ENCODE measurements around the gene RPL7A.
A peak's percentile ranks its signal among the peaks of the same experiment; 100 is the strongest.
"Not testable (repeated sequence)": the region's sequence is repeated elsewhere in the genome, so short reads cannot be mapped to it uniquely, and the experiment has no call there.

RPL7A gene

DNA sequence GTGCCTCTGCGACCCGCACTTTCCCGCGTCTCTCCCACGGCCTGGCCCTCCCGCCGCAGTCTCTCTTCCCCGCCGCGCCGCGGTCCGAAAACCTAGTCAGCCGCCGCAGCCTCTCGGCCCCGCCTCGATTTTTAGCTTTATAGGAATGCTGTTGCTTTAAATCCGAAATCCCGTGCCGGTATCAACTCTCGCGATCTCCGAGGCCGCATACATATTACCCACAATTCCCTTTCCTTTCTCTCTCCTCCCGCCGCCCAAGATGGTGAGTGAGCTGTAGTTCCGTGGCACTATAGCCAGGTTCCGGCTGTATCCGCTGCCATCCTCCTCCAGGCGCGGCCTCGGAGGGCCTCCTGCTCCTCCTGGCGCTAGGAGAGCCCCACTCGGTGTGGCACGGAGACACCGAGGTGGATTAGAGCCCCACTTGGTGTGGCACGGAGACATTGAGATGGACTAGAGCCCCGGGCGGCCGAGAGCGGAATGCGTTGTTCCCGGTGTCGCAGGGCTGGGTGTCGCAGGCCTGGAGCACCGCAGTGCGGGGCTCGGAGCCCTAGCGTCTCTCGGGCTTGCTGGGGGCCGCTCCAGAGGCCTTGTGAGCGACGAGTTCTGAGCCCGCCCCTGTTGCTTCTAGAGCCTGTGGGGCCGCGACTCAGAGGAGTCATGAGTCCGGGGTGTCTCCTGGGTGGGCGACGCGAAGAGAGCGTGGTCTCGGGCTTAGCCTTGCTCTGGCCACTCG is at the start of gene RPL7A, which contains the start of gene MED22:
Gene RPL7A, plus strand, starts transcription at position 234 of the 733 bp plus-strand sequence. Its CDS starts 26 bp downstream, at position 260.
Gene MED22, minus strand, starts transcription at position 147 of the 733 bp plus-strand sequence. CDS start 1,469 bp downstream, outside the sequence.
- peak; percentile 97 for DNase-seq (ENCODE audit: low read depth, low spot score)

DNA sequence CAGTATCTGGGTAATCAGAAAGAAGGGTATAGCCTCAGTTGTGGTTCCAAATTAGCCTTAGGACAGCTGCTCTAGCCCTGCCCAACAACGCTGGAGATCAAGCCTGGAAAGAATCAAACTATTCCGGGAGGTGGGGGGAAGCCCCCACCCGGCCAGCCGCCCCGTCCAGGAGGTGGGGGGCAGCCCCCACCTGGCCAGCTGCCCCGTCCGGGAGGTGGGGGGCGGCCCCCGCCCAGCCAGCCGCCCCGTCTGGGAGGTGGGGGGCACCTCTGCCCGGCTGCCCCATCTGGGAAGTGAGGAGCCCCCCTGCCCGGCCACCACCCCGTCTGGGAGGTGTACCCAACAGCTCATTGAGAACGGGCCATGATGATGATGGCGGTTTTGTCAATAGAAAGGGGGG is 48.0 kb upstream of the RPL7A start:
- DNase-seq (ENCODE audit: low read depth, low spot score): not testable (repeated sequence)

DNA sequence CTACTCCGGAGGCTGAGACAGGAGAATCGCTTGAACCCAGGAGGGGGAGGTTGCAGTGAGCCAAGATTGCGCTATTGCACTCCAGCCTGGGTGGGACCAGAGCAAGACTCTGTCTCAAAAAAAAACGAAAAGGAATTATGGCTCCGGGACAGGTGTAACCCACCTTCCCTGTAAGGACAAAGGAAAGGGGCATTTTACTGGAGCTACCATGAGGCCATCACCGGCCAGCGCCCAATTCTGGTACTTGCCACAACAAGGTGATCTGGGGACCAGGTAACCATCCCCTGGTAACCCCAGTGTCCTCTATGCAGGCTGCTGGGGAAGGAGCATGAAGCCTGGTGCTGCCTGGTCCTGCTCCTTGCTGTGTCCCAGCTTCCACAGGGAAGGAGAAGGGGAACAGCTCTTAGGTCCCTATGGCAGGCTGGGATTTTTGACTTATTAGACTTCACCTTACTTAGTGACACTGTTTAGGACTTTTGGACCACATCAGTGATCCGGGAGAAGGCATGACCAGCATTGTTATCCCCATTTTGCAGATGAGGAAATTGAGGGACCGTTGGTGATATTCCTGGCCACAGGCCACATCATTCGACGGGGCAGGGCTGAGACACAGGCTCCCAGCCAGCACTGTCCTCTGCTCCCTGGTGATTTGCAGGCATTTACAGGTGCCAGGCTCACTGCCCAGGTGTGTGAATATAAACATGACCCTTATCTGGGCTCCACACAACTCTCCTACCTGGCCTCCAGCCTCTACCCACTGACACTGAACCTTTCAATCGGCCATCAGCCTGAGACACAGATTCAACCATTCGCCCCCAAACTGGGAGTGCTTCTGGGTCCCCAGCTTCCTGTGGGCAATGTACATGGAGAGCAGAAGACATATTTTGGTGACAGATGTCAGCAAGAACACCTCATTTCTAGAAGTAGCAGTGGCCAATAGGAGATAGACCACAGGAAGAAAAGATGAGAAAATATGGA is 46.5 kb upstream of the RPL7A start:
- no peak for DNase-seq (ENCODE audit: low read depth, low spot score)

DNA sequence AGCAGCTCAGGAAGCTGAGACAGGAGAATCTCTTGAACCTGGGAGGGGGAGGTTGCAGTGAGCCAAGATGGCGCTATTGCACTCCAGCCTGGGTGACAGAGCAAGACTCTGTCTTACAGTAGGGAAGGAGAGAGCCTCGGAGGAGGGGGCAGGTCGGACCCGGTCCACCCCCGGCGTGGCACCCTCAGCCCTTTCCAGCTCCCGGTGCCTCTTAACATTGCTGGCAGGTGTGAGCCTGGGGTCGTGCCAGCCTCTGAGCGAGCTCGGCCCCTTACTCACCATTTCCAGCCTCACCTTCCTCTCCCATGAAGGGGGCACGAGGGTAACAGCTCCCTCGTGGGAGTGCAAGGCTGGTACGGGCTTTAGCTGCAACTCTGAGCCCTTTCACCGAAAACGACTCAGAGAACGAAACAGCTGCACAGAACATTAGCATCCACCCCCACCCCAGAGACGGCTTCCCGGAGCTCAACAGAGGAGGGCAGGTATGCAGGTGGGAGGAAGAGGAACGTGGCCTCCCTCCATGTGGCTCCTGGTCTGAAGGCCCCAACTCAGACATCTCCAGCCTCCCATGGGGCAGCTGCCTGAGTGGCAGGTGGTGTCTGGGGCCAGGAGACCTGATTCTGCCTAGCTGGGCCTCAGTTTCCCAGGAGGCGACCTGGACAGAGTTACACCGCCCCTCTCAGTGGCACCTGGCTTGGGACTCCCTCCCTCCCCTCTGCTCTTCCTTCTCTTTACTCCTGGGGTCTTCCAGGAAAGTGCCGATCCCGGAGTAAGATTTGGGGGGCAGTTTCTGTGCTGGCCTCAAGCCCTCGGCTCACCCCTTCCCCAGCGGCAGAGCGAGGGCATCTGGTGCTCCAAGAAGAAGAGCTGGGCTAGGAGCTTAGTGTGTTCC is 44.5 kb upstream of the RPL7A start:
- no peak for DNase-seq (ENCODE audit: low read depth, low spot score)

DNA sequence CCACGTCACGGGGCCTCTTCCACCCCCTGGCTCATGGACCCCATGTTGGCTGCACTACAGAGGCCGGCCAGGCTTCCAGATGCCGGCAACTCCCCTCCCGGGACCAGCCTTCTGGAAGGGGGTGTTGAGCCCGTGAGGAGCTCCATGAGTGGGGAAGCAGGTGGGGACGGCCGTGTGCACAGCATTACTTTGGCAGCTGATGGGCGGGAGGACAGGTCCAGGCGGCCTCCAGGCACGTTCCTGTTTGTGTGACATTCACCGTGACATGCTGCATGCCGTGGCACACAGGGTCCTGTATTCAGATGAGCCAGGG is 43.9 kb upstream of the RPL7A start:
- no peak for DNase-seq (ENCODE audit: low read depth, low spot score)

DNA sequence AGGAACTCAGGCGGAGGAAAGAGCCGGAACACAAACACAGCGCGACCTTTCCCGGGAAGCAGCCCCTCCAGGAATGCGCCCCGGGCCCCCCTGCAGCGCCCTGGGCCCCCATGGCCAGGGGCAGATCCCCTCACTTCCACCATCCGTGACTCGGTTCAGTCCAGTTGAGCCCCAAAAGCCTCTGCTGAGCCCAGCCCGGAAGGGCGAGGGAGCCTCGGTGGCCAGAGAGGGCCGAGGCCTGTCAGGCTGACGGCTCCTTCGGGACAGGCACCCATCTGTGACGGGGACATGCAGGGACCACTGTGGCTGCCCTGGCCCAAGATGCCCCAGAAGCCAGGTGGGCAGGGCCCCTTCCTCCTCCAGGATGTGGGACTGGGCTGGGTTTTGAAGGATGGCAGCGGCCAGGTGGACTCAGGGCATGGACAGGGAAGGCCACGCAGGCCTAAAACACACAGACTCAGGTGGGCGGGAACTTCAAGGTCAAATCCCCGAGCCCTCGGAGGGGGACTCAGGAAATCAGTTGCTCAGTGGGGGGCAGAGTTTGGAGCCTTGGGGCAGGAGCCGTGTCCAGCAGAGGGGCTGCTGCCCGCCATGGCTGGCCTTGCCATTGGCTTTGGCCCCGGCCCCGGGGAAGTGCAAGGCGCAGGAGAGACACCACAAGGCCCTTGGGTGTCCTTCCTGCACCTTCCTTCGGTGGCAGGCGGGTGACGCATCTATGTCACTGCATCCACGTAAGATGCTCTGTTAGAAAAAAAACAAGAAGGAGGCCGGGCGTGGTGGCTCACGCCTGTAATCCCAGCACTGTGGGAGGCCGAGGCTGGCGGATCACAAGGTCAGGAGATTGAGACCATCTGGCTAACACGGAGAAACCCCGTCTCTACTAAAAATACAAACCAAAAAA is 43.3 kb upstream of the RPL7A start:
- no peak for DNase-seq (ENCODE audit: low read depth, low spot score)

DNA sequence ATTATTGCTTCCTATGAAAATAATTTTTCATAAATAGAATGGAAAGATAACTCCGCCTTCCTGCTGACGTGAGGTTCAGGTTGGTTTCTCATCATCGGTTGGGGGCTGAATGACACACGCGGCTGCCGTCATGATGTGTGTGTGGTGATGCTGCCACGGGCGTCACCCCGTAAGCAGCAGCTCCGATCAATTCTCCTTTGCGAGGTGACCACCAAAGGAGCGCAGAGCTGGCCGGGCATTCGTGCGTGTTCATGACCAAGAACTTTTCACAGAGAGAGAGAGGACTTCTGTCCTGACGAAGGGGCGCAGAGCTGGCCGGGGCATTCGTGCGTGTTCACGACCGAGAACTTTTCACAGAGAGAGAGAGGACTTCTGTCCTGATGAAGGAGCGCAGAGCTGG is 42.3 kb upstream of the RPL7A start:
- no peak for DNase-seq (ENCODE audit: low read depth, low spot score)

DNA sequence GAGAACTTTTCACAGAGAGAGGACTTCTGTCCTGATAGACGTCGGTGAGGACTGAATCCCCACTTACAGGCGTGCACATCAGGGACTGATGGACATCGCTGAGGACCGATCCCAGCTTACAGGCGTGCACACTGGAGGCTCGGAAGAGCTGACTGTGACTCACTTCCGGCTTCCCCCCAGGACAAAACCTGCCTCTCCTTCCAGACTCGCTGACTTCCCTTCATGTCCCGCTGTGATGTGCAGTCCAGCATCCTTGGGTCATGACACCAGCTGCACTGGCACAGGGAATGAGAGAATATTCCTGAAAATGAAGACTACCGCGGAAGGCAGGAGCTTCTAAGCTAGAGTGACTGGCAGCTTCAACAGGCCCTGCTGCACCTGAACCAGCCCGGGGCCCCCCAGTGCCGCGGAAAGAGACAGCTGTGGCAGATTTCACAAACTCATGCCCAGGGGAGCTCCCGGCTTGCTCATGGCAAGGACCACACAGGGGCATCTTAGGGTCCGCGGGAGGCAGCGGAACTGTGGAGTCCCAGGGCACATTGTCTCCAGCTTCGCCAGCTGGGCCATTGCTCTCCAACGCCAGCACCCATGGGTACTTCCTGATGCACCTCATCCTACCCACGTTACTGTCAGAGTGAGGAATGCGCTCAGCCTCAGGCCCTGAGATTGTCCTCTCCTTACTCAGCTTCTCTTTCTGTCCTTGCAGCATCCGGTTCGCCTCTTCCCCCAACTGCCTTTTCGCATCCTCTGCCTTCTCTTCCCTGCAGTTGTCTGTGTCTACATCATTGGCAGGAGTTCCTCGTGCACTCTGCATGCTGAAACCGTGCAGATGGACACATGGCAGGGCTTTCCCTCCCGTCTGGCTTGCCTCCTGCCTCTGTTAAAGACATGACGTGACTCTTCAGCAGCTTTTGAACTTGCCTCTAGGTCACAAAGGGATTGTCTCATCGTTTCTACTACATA is 41.5 kb upstream of the RPL7A start:
- no peak for DNase-seq (ENCODE audit: low read depth, low spot score)

DNA sequence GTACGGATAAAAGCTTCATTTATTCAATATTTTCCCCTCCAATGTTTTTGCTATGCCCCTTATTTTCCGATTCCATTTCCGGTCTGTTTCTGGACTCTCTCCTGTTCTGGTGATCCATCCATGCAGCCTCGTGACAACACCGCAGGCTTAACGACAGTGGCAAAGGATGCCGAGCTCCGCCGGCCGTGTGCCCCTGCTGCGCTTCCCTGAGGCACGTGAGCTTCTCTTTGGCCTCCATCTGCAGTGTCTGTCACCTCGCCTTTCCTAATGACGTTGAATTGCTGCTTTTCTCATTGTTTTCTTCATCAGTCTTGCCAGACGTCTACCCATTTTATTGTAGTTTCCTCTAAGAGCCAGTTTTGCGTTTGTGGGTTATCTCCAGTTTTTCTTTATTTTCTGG is 40.7 kb upstream of the RPL7A start:
- no peak for DNase-seq (ENCODE audit: low read depth, low spot score)

DNA sequence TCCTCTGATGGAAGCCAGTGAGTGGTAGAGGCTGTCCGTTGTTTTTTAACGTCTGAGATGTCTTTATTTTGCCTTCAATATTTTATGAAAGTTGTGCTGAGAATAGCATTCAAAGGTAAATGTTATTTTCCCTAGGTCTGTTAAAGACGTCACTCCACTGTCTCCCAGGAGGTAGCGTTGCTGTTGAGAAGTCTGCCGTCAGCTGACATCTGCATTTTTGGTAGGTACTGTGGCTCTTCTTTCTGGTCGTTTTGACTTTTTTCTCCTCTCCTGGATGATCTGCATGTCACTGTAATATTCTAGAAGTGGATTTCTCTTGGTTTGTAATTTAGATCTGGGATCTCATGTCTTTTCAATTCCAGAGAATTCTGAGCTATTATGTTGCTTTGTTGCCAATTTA is 38.4 kb upstream of the RPL7A start:
- DNase-seq (ENCODE audit: low read depth, low spot score): no peak

DNA sequence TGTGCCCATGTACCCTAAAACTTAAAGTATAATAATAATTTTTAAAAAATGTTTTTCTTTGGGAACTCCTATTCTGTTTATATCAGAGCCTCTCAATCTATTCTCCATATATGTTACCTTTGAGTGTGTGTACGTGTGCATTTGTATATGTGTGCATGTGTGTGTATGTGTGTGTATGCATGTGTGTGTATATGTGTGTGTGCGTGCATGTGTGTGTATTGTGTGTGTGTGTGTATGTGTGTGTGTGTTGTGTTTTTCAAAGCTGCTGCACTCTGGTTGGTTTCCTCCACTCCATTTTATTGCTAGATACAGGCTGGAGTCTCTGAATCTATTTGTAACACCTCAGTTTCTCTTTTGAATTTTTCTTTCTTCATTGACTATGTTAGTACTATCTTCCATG is 32.0 kb upstream of the RPL7A start:
- DNase-seq (ENCODE audit: low read depth, low spot score): no peak

DNA sequence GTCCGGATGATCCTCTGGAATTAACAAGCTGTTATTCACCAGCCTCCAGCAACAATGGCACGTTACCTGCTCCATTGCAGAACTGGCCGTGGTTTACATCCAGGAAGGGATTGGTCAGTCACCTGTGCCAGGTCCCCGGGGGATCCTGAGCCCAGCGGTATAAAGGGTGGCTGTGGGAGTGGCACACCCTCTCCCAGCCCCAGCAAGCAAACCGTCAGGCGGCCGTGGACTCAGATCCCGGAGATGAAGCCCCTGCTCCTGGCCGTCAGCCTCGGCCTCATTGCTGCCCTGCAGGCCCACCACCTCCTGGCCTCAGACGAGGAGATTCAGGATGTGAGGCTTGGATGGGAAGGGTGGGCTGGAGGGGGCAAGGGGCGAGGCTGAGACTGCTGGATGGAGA is 30.5 kb upstream of the RPL7A start:
- not testable (repeated sequence) for DNase-seq (ENCODE audit: low read depth, low spot score)

DNA sequence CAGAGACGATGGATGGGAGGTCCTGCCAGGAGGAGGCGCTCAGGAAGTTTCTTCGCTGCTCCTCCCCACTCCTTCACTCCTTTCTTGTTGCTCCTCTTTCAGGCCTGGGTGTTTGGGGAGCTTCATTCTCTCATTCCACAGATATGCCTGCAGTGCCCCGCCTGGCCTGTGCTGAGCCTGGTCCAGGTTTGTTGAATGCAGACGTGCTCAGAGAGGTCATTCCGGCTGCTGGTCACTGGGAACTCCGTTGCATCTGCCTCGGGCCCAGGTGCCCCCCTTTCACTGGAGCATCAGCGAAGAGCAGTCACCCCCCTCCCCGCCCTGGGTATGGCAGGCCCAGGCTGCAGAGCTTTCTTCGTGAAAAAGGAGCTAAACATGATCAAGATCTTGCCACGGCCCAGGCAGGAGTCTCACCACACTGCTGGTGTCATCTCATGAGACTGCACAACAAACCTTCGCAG is 27.6 kb upstream of the RPL7A start:
- no peak for DNase-seq (ENCODE audit: low read depth, low spot score)

DNA sequence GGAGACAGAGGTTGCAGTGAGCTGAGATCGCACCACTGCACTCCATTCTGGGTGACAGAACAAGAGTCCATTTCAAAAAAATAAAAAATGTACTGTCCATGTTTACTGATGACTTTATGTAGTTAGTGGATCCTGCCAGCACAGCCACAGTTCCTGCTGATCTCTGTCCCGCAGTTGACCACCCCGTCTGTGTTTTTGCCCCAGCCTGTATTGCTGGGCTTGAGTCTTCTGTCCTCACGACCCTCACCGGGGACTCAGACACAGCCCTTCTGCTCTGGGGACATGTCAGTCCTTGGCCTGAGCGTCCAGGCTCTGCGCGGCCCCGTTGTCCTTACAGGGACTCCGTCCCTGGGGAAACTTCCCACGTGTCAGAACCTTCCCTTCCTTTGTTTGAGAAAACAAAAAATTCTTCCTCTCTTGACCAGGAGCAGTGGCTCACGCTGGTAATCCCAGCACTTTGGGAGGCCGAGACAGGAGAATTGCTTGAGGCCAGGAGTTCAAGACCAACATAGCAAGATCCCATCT is 26.5 kb upstream of the RPL7A start:
- no peak for DNase-seq (ENCODE audit: low read depth, low spot score)

DNA sequence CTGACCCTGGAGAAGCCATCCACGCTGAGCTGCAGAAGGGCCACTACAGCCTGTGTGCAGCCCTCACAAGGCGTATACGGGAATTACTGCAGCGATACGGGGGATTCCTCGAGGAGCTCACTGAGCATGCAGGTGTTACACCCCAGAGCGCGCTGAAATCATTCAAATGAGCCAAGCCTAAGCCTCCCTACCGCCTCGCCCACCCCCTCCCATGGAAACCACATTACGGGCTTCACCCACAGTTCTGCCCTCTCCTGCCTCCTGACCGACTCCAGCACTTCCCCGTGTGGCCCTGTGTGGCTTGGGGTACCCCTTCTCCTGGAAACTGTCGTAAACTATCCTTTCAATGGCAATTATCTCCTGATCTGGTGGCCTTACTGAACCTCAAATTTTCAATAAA is 25.3 kb upstream of the RPL7A start:
- no peak for DNase-seq (ENCODE audit: low read depth, low spot score)

DNA sequence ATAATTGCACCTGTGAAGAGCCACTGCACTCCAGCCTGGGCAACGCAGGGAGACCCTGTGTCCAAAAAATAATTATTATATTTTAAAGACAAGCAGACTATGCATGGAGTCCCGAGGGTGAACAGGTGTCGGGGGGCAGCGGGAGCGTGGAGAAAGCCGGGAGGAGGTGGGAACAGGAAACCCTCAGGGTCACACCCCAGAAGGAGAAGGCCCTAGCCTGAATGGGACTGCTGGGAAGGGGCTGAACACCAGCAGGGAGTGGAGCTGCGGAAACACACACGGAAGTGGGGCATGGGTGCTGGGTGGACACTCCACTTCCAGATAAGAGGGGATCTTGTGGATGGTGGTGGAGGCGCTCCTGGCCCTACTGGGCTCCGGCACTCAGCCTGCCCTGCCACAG is 24.8 kb upstream of the RPL7A start:
- no peak for DNase-seq (ENCODE audit: low read depth, low spot score)

DNA sequence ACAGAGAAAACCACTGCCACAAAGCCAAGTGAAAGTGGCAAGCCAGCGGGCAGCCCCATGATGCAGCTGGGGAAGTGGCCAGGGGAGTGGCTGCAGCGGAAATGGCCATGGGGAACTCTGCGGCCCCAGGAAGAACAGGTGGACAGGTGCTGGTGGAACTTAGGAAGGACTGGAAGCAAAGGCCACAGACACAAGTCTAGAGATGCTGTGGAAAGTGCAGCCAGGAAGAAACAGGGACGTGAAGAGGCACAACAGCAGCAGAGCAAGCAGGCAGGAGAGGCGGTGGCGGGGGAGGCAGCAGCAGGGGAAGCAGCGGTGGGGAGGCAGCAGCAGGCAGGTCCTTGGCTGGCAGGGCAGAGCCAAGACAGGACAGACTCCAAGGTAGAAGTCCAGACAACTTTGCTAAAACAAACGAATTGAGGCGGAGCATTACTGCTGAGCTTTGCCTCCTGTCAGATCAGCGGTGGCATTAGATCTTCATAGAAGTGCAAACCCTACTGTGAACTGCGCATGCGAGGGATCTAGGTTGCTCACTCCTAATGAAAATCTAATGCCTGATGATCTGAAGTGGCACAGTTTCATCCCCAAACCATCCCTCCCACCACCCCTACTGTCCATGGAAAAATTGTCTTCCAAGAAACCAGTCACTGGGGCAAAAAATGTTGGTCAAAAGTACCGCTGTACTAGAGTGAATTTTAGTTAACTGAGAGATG is 23.9 kb upstream of the RPL7A start:
- DNase-seq (ENCODE audit: low read depth, low spot score): no peak

DNA sequence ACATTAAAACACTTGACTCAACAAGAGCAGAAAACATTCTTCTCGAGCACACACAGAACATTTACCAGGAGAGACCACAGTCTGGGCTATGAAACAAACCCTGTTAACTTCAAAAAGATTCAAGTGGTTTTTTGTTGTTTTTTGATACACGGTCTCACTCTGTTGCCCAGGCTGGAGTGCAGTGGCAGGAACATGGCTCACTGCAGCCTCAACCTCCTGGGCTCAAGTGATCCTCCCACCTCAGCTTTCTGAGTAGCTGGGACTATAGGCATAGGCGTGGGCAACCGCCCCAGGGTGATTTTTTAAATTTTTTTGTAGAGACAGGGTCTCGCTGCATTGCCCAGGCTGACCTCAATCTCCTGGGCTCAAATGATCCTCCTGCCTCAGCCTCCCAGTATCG is 21.0 kb upstream of the RPL7A start:
- DNase-seq (ENCODE audit: low read depth, low spot score): not testable (repeated sequence)
